HK-2 (cell line): ENCODE results near the gene DROSHA.

Source experiments
- DNase-seq: peaks from one replicate; pipeline ENCODE4 v3.0.0-alpha.2; 2018; ENCODE audit not compliant: unreplicated experiment

Gene DROSHA

GRCh38 chr5:31469466-31469865 is 62.4 kb downstream of the DROSHA start:
- no peak for DNase-seq

- no peak for DNase-seq
Measured at GRCh38 chr5:31465291-31465690, 66.6 kb downstream of the DROSHA start.

- no peak for DNase-seq
Measured at GRCh38 chr5:31464081-31464480, 67.8 kb downstream of the DROSHA start.

GRCh38 chr5:31463351-31463750 is 68.5 kb downstream of the DROSHA start:
- no peak for DNase-seq

- DNase-seq = no peak
Measured at GRCh38 chr5:31459594-31459993, 72.3 kb downstream of the DROSHA start.

- DNase-seq = no peak
Measured at GRCh38 chr5:31455172-31455571, 76.7 kb downstream of the DROSHA start.

GRCh38 chr5:31453522-31453921 is 78.4 kb downstream of the DROSHA start:
- no peak for DNase-seq

GRCh38 chr5:31452314-31452713 is 79.6 kb downstream of the DROSHA start:
- DNase-seq = no peak

- DNase-seq = no peak
Measured at GRCh38 chr5:31449962-31450361, 81.9 kb downstream of the DROSHA start.

GRCh38 chr5:31449174-31449573 is 82.7 kb downstream of the DROSHA start:
- no peak for DNase-seq

- DNase-seq = no peak
Measured at GRCh38 chr5:31445041-31445600, 86.8 kb downstream of the DROSHA start.

GRCh38 chr5:31443572-31443971 is 88.3 kb downstream of the DROSHA start:
- no peak for DNase-seq

- no peak for DNase-seq
Measured at GRCh38 chr5:31442058-31442745, 89.7 kb downstream of the DROSHA start.

- DNase-seq = no peak
Measured at GRCh38 chr5:31436851-31437250, 95.0 kb downstream of the DROSHA start.

GRCh38 chr5:31435730-31436129 is 96.2 kb downstream of the DROSHA start:
- DNase-seq = no peak

- no peak for DNase-seq
Measured at GRCh38 chr5:31434898-31435297, 97.0 kb downstream of the DROSHA start.

- DNase-seq = no peak
Measured at GRCh38 chr5:31433229-31433628, 98.7 kb downstream of the DROSHA start.

GRCh38 chr5:31427724-31428309 is 104.1 kb downstream of the DROSHA start:
- no peak for DNase-seq

- no peak for DNase-seq
Measured at GRCh38 chr5:31427013-31427723, 104.7 kb downstream of the DROSHA start.

GRCh38 chr5:31421806-31422586 is 109.9 kb downstream of the DROSHA start:
- DNase-seq = no peak

GRCh38 chr5:31417512-31417911 is 114.4 kb downstream of the DROSHA start:
- no peak for DNase-seq

GRCh38 chr5:31416547-31416946 is 115.3 kb downstream of the DROSHA start:
- no peak for DNase-seq
